Ammon's horn (tissue), 1 donor: ENCODE data around the gene EPX.

Source experiments
- DNase-seq: peaks from one replicate; pipeline ENCODE4 v3.0.0-alpha.2; 2016; ENCODE audit warnings: low spot score

The EPX gene

DNA sequence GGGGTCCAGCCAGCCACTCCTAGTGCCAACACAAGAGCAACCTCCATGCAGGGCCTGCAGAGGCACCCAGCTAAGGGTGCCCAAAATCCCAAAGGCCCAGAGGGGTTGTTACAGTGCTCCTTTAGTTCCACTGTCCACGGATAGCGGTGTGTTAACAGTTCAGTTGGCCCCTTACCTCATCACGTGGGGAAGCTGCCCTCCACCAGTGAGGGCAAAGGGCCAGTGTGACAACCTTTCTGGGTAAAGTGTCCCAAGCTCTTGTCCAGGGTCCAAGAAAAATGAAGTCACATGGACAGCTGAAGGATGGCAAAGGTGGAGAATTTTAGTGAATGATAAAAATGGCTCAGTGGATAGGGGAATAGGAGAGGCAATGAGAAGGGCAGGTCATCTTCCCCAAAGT lies 35.2 kb downstream of the EPX start:
- no peak for DNase-seq

DNA sequence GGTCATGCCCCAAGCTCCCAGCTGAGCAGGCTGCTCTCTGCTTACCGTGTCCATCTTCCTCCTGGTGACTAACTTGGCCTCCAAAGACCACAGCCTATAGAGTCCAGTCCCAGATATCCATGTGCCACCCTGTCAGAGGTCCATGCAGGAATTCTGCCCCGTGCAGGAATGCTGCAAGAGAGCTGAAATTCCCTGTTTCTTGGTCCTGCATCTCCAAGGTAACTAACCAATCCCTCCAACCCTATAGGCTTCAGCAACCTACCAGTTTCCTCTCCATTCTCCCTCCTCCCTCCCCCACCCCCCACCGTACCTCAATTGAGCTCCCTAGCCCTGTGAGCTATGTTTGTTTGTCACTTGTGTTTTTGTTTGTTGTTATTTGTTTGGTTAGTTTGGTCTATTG lies 36.2 kb downstream of the EPX start:
- no peak for DNase-seq

DNA sequence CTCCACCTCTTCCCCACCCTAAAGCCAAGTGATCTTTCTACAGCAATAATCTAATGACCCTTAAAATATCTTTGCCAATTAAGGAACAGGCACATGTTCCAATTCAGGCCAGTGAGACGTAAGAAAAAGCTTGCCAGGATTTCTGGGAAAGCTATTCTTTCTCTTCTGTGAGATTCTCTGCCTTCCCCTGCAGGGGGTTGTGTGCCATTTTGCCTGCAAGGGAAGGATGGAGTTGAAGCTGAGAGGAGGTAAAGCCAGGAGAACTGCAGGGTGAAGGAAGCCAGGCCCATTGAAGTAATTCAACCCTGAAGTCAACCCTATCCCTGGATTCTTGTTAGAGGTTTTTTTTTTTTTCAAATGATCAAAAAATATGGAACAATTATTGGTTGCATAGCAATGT lies 36.9 kb downstream of the EPX start:
- no peak for DNase-seq

DNA sequence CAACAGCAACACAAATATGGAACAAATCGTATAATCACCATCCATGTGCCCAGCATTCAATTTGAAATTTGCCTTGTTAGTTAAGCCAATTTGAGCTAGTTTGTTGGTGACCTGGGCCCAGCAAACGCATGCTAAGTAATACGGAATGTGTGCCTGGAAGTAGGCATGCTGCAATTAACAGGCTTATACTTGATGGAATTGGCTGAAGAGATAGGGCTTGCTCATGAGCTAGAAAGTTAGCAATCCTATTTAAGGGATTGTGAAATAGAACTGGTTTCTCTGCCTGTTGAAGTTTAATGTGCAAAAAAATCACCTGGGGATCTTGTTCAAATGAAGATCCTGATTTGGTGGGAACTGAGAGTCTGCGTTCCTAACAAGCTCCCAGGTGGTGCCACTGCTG lies 37.4 kb downstream of the EPX start:
- DNase-seq = no peak

DNA sequence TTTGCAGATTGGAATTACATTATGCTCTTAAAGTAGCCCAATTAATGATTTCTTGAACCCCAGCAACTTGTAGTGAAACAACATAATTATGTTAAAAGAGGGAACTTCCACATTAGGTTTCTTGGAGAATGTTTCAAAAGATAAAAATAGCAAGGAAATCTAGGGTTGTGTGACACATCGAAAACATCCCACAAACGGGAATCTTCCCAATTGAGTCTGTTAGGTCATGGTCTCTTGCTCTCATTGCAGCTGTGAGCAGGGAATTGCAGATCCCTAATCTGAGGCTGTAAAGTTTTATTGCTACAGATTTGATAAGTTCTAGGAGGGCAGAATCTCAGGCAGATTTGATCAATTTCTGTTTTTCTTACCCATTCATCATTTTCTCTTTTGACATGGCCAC lies 39.1 kb downstream of the EPX start:
- DNase-seq = no peak

- DNase-seq = peak; percentile 57
These were observed 40.2 kb downstream of the EPX start for GRCh38 chr17:58232707-58233156.

DNA sequence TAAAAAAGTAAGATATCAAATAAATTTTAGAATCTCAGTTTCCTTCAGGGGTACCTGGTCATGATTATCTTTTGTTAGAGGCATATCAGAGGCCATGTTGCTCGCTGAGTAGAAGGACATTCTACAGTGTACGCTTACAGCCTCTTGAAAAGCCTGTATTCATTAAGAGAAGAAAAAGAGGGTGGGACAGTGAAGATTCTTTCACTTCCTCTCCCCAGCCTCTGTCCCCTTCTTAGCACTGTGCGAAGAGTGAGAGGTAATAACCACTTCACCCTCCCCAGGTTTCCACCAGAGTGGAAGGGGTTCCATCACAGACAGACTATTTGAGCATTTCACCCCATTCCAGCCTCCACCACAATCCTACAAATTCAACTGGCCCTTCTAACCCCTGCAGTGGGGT lies 41.0 kb downstream of the EPX start:
- DNase-seq = no peak

DNA sequence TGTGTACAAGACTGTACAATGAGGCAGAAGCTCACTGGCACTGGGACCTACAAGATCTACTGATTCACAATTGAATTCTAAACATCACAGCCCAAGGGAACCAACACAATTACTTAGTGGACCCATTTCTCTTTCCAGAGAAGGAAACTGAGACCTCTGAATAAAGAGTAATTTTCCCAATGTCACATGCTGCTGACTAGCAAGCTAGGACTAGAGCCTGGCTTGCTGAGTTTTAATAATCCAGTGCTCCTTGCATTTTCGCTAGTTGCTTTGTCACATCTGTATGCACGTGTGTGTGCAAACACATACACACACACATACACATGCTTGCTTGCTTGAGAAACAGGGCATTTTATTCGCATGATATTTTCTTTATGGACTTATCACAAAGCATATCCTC lies 42.0 kb downstream of the EPX start:
- DNase-seq = no peak

GRCh38 chr17:58235821-58236220 lies 43.3 kb downstream of the EPX start:
- DNase-seq = no peak

DNA sequence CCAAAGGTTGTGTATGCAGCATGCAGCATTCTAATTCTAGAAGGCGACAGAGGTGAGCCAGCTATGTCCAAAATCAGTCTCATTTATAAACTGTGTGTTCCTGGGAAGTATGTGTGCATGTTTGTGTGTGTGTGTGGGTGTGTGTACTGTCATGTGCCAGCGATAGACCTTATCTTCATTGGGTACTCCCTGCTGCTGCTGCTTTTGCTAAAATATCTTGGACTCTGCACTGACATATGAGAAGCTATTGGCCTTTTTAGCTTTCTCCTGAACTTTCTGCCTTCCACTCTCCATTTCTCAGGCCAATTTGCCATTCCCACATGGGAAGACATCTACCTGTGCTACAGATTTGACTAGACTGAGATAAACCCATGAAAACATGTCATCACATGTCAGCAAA lies 43.9 kb downstream of the EPX start:
- DNase-seq = no peak

DNA sequence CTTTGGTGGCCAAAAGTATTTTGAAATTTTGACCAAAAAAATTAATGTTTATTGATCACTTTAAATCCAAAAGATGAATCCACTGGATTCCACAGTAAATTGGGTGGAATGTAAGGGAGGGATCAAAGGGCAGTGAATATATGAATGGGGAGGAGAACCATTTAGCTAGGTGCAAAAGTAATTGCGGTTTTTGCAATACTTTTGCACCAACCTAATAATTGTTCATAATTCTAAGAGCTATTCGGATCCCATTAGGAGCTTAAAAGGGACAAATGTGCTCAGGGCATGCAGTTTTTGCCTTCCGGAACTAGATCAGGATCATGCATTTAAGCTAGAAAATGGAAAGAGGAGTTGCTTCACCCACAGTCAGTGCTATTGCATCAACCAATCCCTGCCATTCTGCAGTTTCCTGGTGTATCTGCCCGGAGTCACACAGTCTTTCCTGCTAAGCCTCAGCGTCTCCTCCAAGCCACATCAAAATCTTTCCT lies 45.7 kb downstream of the EPX start, which contains the start of gene LPO:
Gene LPO (plus strand): TSS at position 438 of the 488 bp plus-strand sequence. CDS start 4,396 bp downstream, outside the sequence.
- no peak for DNase-seq

- DNase-seq = no peak
These were observed 47.5 kb downstream of the EPX start for GRCh38 chr17:58239987-58240386.

DNA sequence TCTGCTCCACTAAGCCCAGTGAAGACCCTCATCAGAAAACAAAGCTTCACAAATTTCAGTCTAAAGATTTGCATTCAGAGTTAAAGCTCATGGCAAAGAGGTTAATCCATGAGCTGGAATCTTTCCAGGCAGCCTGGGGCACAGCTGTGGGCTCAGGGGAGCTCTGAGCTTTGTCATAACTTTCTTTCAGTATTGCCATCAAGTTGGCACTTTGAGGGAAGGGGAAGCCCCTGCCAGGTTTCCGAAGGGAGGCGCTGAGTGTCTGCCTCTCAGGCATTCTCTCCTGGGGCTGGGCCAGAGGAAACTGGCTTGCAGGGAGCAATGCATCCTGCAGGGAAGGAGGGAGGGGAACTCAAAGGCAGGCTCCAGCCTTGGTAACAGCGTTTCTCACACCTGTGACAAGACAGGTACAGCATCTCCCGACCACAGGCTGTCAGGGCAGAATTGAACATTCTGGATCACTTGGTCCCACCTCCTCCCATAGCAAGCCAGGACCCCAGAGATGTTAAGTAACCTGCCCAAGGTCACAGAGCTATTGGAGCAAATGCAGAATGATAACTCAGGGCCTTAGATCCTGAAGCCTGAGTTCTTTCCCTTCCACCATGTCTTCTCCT lies 49.8 kb downstream of the EPX start:
- DNase-seq = no peak

DNA sequence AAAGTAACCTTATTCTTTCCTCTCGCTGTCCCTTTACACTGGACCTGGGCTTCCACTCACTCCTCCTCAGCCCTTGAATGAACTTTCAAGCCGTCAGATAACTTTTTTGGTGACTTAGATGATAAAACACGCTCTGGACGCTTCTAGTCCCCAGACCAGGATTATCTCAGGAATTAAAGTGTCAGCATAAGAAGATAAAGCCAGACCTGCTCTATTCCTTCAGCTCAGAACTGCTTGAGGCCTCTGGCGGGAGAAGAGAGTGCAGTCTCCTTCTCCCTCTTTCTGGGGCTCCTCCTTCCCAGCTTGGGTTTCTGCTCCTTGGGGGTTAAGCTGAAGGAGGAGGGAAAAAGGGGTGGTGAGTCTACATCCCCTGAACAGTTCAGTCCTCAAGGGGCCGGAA lies 52.4 kb downstream of the EPX start:
- no peak for DNase-seq

DNA sequence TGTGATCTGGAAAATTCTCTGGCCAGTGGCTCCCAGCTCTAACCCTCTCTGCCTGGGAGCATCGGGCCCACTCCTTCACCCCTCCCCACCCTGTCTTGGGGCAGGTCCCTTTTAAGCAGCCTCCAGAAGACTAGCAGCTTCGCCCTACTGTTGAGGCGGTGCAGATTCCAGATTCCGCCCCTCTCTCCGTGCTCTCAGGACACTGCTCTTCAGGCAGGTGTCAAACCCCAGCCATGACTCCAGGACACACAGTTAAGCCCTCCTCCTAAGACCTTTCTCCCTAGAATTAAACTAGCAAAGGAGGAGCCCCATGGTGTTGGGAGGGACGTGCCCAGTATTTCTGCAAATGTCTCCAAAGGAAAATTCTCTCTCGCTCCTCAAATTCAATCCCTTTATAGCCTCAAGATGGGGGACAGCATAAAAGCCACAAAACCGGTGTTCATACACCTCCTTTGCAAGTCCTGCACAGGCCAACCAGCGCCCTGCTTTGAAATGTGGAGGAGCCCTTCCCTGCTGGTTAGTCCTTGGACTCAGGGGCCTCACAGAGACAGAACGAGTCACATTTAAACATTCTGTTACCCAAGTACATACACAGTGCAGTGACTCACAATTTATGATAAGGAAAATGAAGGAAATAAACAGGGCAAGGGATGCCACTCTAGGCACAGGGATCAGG lies 53.0 kb downstream of the EPX start:
- DNase-seq = no peak

- no peak for DNase-seq
These were observed 53.7 kb downstream of the EPX start for GRCh38 chr17:58246104-58246740.

- DNase-seq = no peak
These were observed 54.3 kb downstream of the EPX start for GRCh38 chr17:58246781-58247180.

DNA sequence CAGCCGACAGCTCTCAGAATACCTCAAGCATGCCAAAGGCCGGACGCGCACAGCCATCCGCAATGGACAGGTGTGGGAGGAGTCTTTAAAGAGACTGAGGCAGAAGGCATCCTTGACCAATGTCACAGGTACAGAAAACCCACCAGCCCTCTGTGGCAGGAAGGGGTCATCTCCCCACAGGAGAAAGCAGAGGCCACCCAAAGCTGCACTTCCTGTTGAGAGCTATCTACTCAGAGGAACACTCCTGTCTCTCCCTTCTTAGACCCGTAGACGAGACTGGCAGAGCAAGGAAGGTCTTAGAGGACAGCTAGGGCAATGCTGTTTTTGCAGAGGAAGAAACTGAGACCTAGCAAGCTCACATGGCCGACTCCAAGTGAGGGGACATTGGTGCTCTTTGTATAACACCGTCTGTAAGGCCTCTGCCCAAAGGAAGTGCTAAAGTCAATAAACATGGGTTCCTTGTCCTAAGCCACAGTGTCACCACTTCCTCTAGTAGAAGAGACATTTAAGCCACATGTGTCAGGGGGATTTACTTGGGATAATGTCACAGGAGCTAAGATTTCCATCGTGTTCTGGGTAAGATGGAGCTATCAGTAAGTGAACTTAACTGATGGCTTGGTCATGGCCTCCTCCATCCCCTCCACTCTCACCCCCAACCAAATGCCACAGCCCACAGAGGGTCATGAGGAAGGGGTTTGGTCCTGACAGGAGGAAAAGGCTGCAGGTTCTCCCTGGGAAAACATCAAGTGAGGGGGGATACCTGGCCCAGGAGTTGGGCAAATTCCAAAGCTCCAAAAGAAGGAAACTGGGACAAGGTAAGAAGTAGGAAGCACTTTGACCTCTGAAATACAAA lies 55.2 kb downstream of the EPX start:
- no peak for DNase-seq

- no peak for DNase-seq
These were observed 56.4 kb downstream of the EPX start for GRCh38 chr17:58248955-58249269.

DNA sequence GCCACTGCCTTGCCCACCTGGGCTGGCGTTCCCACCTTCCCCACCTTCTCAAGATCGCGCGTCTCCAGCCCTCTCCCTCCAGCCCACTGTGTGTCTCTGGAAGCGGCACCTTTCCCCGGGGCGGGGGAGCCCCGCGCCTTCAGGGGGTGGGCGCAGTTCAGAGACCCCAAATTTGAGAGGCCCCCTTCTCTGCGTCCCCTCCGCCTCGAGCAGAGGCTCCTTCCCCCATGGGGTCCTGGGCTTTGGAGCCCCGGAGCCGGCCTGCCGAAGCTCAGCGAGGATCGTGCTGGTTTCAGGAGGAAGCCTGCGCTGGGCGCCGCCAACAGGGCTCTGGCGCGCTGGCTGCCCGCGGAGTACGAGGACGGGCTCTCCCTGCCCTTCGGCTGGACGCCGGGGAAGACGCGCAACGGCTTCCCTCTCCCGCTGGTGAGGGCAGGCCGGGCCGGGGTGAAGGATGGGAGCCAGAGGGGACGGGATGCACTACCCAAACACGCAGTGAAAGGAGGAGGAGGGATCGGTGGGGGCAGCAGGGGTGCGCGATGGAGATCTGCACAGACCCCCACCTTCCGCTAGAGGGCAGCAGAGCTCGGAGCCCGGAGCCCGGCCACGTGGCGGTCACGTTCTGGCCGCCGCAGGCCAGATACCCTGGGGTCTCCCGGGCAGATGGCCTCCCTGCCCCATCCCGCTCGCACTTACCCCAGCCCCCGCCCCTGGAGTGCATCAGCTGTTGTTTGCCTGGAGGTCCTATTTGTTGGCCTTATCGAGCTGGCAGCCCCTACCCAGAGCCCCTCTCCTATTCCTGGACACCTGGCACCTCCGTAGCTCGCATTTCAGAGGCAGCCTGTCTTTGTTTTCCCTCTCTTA lies 57.0 kb downstream of the EPX start:
- peak; percentile 73 for DNase-seq

- no peak for DNase-seq
These were observed 58.0 kb downstream of the EPX start for GRCh38 chr17:58250344-58251011.
